DND-41 (cell line): Measurements from ENCODE around the gene CBARP.

Experiments used
- ATAC-seq: fragments of 200-7000 bp; cut with Tn5 transposase; 3 replicates; pipeline ENCODE4 v1.9.1; 2021; ENCODE audit warnings: low read depth; ENCODE audit not compliant: insufficient read depth
- DNase-seq: peaks from one replicate; pipeline ENCODE4 v3.0.0-alpha.2; 2020
- H2AFZ ChIP-seq: 2 replicates; pipeline ENCODE4 v1.6.0; 2012; ENCODE audit warnings: low read depth, low read length
- H3K27ac ChIP-seq: 2 replicates; pipeline ENCODE4 v1.5.1; 2012; ENCODE audit warnings: low read length, inconsistent platforms
- H3K27me3 ChIP-seq: fragments of 200-600 bp; sonication (generic); 2 replicates; pipeline ENCODE4 v1.6.0; 2012; ENCODE audit warnings: low read length, mild to moderate bottlenecking, inconsistent platforms; ENCODE audit not compliant: insufficient read depth, poor library complexity
- H3K36me3 ChIP-seq: 2 replicates; pipeline ENCODE4 v1.5.1; 2012; ENCODE audit warnings: low read length, inconsistent platforms; ENCODE audit not compliant: insufficient read depth
- H3K4me1 ChIP-seq: 2 replicates; pipeline ENCODE4 v1.5.1; 2012; ENCODE audit warnings: mild to moderate bottlenecking, low read length; ENCODE audit not compliant: insufficient read depth
- H3K4me2 ChIP-seq: 2 replicates; pipeline ENCODE4 v1.6.0; 2012; ENCODE audit warnings: mild to moderate bottlenecking, moderate library complexity, low read length, inconsistent platforms; ENCODE audit not compliant: insufficient read depth
- H3K4me3 ChIP-seq, 2 experiments: fragments of 200-600 bp in 1 of 2; shearing (Covaris generic) in 1 of 2; 2 replicates each; pipeline ENCODE4 v1.5.1; 2012 to 2016; ENCODE audit warnings: inconsistent platforms in 2 of 2, low read length in 2 of 2, mild to moderate bottlenecking in 2 of 2, low read depth in 1 of 2, moderate library complexity in 1 of 2
- H3K79me2 ChIP-seq: 2 replicates; pipeline ENCODE4 v1.6.0; 2012; ENCODE audit warnings: low read length, inconsistent platforms; ENCODE audit not compliant: insufficient read depth
- H3K9ac ChIP-seq: 2 replicates; pipeline ENCODE4 v1.6.0; 2012; ENCODE audit warnings: low read depth, mild to moderate bottlenecking, inconsistent platforms, low read length, moderate library complexity
- H3K9me3 ChIP-seq: 2 replicates; pipeline ENCODE4 v1.5.1; 2012; ENCODE audit warnings: low read length, moderate library complexity, mild to moderate bottlenecking, inconsistent platforms; ENCODE audit not compliant: insufficient read depth, severe bottlenecking
- H4K20me1 ChIP-seq: 2 replicates; pipeline ENCODE4 v1.6.0; 2012; ENCODE audit warnings: low read length; ENCODE audit not compliant: insufficient read depth
- EZH2 ChIP-seq: IDR thresholded peaks from 3 replicates; pipeline ENCODE4 v1.6.1; 2012; ENCODE audit warnings: borderline replicate concordance, low read depth, mild to moderate bottlenecking, moderate library complexity, low read length, inconsistent platforms; ENCODE audit not compliant: severe bottlenecking
- TF ChIP-seq, protein P1 (sequence below): IDR thresholded peaks from 2 replicates; pipeline ENCODE4 v1.5.1; 2012; ENCODE audit warnings: borderline replicate concordance, low read length, moderate library complexity, mild to moderate bottlenecking; ENCODE audit not compliant: poor library complexity, severe bottlenecking; ENCODE audit errors: extremely low read depth

The CBARP gene

DNA sequence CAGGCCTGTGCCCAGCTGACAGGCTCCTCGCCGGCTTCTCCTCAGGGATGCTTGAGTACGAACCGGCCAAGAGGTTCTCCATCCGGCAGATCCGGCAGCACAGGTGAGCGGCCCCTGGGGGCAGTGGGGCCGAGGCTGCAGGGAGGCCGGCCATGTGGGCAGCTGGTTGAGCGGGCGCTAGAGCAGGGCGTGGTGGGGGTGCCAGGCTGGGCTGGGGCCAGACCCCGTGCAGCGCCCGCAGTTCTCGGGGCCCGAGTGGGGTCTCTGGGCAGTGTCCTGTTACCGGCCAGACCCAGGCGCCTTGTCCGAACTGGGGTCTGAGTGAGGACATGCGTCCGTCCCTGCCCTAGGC, 15.9 kb downstream of the CBARP start:
- Histone ChIP-seq H3K27me3 (no peaks in the 10 kb centered on the region), H3K27ac (no peak overlapping the region), H3K36me3 (peaks cover 86% of the 10 kb centered on the region), H3K4me3 (no peak overlapping the region), H3K9ac (no peak overlapping the region), H2AFZ (no peak overlapping the region), H3K4me1 (no peaks in the 10 kb centered on the region), H4K20me1 (peaks cover 54% of the 10 kb centered on the region), H3K9me3 (no peaks in the 10 kb centered on the region), H3K79me2 (peaks cover 31% of the 10 kb centered on the region), H3K4me2 (no peak overlapping the region)
- ATAC-seq (no peak), DNase-seq (no peak)
- TF ChIP-seq, protein P1, sequence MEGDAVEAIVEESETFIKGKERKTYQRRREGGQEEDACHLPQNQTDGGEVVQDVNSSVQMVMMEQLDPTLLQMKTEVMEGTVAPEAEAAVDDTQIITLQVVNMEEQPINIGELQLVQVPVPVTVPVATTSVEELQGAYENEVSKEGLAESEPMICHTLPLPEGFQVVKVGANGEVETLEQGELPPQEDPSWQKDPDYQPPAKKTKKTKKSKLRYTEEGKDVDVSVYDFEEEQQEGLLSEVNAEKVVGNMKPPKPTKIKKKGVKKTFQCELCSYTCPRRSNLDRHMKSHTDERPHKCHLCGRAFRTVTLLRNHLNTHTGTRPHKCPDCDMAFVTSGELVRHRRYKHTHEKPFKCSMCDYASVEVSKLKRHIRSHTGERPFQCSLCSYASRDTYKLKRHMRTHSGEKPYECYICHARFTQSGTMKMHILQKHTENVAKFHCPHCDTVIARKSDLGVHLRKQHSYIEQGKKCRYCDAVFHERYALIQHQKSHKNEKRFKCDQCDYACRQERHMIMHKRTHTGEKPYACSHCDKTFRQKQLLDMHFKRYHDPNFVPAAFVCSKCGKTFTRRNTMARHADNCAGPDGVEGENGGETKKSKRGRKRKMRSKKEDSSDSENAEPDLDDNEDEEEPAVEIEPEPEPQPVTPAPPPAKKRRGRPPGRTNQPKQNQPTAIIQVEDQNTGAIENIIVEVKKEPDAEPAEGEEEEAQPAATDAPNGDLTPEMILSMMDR: no peak
- TF ChIP-seq EZH2: no peak

DNA sequence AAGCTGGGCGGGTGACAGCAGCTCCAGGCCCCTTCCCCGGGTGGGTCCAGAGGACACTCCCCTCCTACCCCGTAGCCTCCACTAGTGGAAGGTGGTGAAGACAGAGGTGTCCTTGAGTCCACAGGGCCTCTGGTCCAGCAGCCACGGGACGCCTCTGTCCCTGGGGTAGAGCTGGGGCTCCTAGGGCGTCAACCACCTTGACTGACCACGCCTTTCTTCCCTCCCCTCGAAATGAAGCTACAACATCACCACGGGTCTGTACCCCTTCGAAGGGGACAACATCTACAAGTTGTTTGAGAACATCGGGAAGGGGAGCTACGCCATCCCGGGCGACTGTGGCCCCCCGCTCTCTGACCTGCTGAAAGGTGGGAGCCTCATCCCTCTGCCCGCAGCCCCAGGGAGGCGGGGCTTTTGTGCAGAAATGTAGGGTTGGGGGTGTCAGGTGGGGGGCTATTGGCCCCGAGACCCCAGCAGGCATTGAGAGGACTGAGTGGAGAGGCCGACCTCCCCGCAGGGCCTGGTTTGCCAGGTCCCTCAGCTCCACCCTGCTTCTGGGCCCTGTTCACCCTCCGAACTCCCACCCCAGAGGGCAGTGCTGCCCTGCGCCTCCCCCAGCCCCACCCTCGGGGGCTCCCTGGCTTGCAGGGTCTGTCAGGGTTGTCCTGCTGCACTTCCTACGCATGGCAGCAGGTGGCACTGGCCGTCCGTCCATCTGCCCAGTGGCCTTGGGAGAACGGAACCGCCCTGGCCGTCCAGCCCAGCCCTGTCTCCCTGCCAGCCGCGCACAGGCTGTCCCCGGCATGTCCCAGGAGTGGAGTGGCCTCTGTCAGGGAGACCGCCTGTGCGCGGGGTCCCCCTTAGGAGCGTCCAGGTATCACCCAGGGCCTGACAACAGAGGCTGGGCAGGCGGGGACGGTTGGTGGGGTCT, 16.6 kb downstream of the CBARP start:
- no peaks in the 10 kb centered on the region for H3K4me1 ChIP-seq
- peaks cover 83% of the 10 kb centered on the region for H3K36me3 ChIP-seq
- H3K27ac ChIP-seq: no peak overlapping the region
- ATAC-seq (no peak), DNase-seq (no peak)
- H2AFZ ChIP-seq: no peak overlapping the region
- no peak overlapping the region for H3K9ac ChIP-seq
- H3K4me2 ChIP-seq: no peak overlapping the region
- no peak overlapping the region for H3K4me3 ChIP-seq
- H4K20me1 ChIP-seq: peaks cover 56% of the 10 kb centered on the region
- H3K27me3 ChIP-seq: no peaks in the 10 kb centered on the region
- no peak for TF ChIP-seq EZH2
- TF ChIP-seq, protein P1: peak; percentile 42
- no peaks in the 10 kb centered on the region for H3K9me3 ChIP-seq
- H3K79me2 ChIP-seq: peaks cover 37% of the 10 kb centered on the region

DNA sequence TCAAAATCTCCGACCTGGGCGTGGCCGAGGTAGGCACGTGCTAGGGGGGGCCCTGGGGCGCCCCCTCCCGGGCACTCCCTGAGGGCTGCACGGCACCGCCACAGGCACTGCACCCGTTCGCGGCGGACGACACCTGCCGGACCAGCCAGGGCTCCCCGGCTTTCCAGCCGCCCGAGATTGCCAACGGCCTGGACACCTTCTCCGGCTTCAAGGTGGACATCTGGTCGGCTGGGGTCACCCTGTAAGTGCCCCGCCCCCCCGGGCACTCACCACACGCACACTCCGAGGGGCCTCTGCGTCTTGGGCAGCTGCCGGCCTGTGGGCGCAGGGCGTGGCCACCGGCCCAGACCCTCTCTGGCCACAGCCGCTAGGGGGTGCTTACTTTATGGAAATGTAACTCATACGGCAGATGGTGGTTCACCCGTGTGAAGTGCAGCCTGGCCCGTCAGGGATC, 17.3 kb downstream of the CBARP start:
- no peak overlapping the region for H2AFZ ChIP-seq
- peaks cover 52% of the 10 kb centered on the region for H4K20me1 ChIP-seq
- H3K4me1 ChIP-seq: no peaks in the 10 kb centered on the region
- no peak overlapping the region for H3K9ac ChIP-seq
- H3K27me3 ChIP-seq: no peaks in the 10 kb centered on the region
- H3K4me3 ChIP-seq: no peak overlapping the region
- H3K79me2 ChIP-seq: peaks cover 44% of the 10 kb centered on the region
- H3K9me3 ChIP-seq: no peaks in the 10 kb centered on the region
- DNase-seq (no peak), ATAC-seq (no peak)
- TF ChIP-seq, protein P1: no peak
- no peak for TF ChIP-seq EZH2
- no peak overlapping the region for H3K27ac ChIP-seq
- peaks cover 79% of the 10 kb centered on the region for H3K36me3 ChIP-seq
- H3K4me2 ChIP-seq: no peak overlapping the region
